BLaER1 treated with 17β-estradiol and CSF1 and Interleukin-3, amounts not matched to agents 10 nM and 100 nM (cell line): ENCODE results near the gene BCL11A.

Experiments
- H3K27ac ChIP-seq, 11 experiments: shearing (Covaris generic); formaldehyde crosslinking; 2 replicates each; pipeline ENCODE4 v1.8.1; 2022
- H3K27me3 ChIP-seq, 11 experiments: shearing (Covaris generic); formaldehyde crosslinking; 2 replicates each; pipeline ENCODE4 v1.8.1; 2022
- H3K36me3 ChIP-seq, 11 experiments: shearing (Covaris generic); formaldehyde crosslinking; 2 replicates each; pipeline ENCODE4 v1.8.1; 2022
- H3K4me1 ChIP-seq, 10 experiments: shearing (Covaris generic); formaldehyde crosslinking; 2 replicates each; pipeline ENCODE4 v1.8.1; 2022
- H3K4me2 ChIP-seq, 11 experiments: shearing (Covaris generic); formaldehyde crosslinking; 2 replicates each; pipeline ENCODE4 v1.8.1; 2022
- H3K4me3 ChIP-seq, 10 experiments: shearing (Covaris generic); formaldehyde crosslinking; 2 replicates each; pipeline ENCODE4 v1.8.1; 2022
- H3K9ac ChIP-seq, 11 experiments: shearing (Covaris generic); formaldehyde crosslinking; 2 replicates each; pipeline ENCODE4 v1.8.1; 2022
- H3K9me3 ChIP-seq, 11 experiments: shearing (Covaris generic); formaldehyde crosslinking; replicated peaks in 1 of 11; 2 replicates each; pipeline ENCODE4 v1.8.1; 2022
- H4K20me1 ChIP-seq, 11 experiments: shearing (Covaris generic); formaldehyde crosslinking; 2 replicates each; pipeline ENCODE4 v1.8.1; 2022
- Cebpa-rat ChIP-seq, 11 experiments: shearing (Covaris generic); IDR thresholded peaks; 2 replicates each; pipeline ENCODE4 v1.8.1; 2022

The BCL11A gene

GRCh38 chr2:60446413-60447267 is 106.8 kb downstream of the BCL11A start:
- Histone ChIP-seq H3K27me3 (no peaks in the 10 kb centered on the region), H3K4me3 (no peak overlapping the region), H3K9me3 (no peaks in the 10 kb centered on the region), H3K27ac (peak overlapping the region in 2 of 11 experiments; percentile 17 to 40; a peak in 3 of 22 replicates), H3K4me1 (peaks cover 4 to 35% (median 14%) of the 10 kb centered on the region in 10 experiments; a peak in 18 of 20 replicates), H4K20me1 (no peaks in the 10 kb centered on the region), H3K36me3 (peaks cover 0 to under 1% (median 0%) of the 10 kb centered on the region in 11 experiments; a peak in 1 of 22 replicates), H3K4me2 (peak overlapping the region in 8 of 11 experiments; percentile 8 to 60 (median 34); a peak in 12 of 22 replicates), H3K9ac (no peak overlapping the region)
- TF ChIP-seq Cebpa-rat (IDR thresholded peaks at IDR 0.05): no peak

- H3K9ac ChIP-seq: no peak overlapping the region
- H3K4me2 ChIP-seq: peak overlapping the region in 8 of 11 experiments; percentile 8 to 60 (median 34); a peak in 10 of 22 replicates
- peaks cover 4 to 38% (median 14%) of the 10 kb centered on the region in 10 experiments; a peak in 19 of 20 replicates for H3K4me1 ChIP-seq
- H3K27ac ChIP-seq: peak overlapping the region in 1 of 11 experiments; percentile 17; a peak in 1 of 22 replicates
- no peaks in the 10 kb centered on the region for H3K9me3 ChIP-seq
- no peaks in the 10 kb centered on the region for H3K36me3 ChIP-seq
- no peaks in the 10 kb centered on the region for H4K20me1 ChIP-seq
- TF ChIP-seq Cebpa-rat (IDR thresholded peaks at IDR 0.05): no peak
- no peak overlapping the region for H3K4me3 ChIP-seq
- H3K27me3 ChIP-seq: no peaks in the 10 kb centered on the region
Measured at GRCh38 chr2:60445684-60446179, 107.7 kb downstream of the BCL11A start.

DNA sequence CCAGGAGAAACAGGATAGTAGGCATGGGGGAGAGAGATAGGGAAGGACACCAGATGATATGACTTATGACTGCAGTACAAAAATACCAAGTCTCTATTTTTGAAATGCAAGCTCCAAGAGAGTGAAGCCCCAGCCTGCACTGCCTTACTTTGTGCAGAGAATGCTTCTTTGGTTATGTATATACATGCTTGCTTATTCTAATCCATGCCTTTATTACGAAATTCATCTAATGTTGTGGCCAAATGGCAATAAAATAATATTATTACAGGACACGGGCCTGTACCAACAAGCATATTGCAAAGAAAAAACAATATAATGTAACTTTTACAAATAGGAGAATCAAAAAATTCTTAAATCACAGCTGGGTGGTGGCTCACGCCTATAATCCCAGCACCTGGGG is 110.8 kb downstream of the BCL11A start:
- TF ChIP-seq Cebpa-rat (IDR thresholded peaks at IDR 0.05): no peak
- Histone ChIP-seq H3K36me3 (no peaks in the 10 kb centered on the region), H3K9ac (no peak overlapping the region), H4K20me1 (no peaks in the 10 kb centered on the region), H3K4me1 (peaks cover 32 to 58% (median 45%) of the 10 kb centered on the region in 10 experiments), H3K27me3 (no peaks in the 10 kb centered on the region), H3K4me2 (no peak overlapping the region), H3K4me3 (no peak overlapping the region), H3K9me3 (no peaks in the 10 kb centered on the region), H3K27ac (no peak overlapping the region)

DNA sequence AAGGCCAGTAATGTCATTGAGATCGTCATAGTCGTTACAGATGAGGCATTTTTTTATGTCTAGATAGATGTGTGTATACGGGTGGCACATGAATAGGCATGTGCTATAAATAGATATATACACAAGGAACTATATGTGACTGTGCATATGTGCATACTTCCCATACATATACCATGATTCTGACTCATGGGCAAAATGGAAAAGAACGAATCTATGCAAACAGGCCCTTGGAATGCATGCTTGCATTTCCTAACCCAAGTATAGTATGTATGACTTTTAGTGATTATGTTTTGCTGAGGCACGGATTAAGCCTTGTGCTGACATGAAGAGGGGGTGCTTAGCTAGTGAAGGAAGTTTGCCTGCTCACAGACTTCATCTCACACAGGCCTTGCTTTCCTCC is 111.7 kb downstream of the BCL11A start:
- no peak overlapping the region for H3K27ac ChIP-seq
- H3K4me3 ChIP-seq: no peak overlapping the region
- no peak overlapping the region; a peak in 1 of 22 replicates for H3K4me2 ChIP-seq
- peaks cover 38 to 61% (median 51%) of the 10 kb centered on the region in 10 experiments for H3K4me1 ChIP-seq
- no peaks in the 10 kb centered on the region for H3K27me3 ChIP-seq
- no peak for TF ChIP-seq Cebpa-rat (IDR thresholded peaks at IDR 0.05)
- H3K9me3 ChIP-seq: no peaks in the 10 kb centered on the region
- no peaks in the 10 kb centered on the region for H4K20me1 ChIP-seq
- no peak overlapping the region for H3K9ac ChIP-seq
- H3K36me3 ChIP-seq: no peaks in the 10 kb centered on the region

DNA sequence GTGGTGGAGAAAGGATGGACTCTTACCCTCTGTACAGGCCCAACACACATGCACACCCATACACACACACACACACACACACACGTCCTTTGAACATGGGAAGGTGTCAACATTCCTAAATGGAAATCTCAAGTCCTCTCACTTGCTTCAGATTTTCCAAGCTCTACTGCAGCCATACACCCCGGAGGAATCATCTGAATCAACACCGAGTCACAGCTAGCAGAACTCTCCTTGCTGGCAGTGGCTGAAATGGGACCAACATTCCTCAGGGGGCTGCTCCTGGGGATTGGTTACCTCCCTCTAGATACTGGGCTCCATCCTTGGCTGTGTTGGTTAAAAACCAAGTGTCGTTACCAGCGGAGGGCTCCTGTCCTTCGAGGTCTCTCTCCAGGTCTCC is 112.7 kb downstream of the BCL11A start:
- Histone ChIP-seq H3K27ac (no peak overlapping the region), H3K4me1 (peaks cover 34 to 51% (median 41%) of the 10 kb centered on the region in 10 experiments), H3K4me2 (peak overlapping the region in 6 of 11 experiments; percentile 61 to 83 (median 69); a peak in 7 of 22 replicates), H3K27me3 (no peaks in the 10 kb centered on the region), H3K9ac (no peak overlapping the region), H4K20me1 (no peaks in the 10 kb centered on the region), H3K9me3 (no peaks in the 10 kb centered on the region), H3K36me3 (no peaks in the 10 kb centered on the region), H3K4me3 (no peak overlapping the region)
- no peak for TF ChIP-seq Cebpa-rat (IDR thresholded peaks at IDR 0.05)

DNA sequence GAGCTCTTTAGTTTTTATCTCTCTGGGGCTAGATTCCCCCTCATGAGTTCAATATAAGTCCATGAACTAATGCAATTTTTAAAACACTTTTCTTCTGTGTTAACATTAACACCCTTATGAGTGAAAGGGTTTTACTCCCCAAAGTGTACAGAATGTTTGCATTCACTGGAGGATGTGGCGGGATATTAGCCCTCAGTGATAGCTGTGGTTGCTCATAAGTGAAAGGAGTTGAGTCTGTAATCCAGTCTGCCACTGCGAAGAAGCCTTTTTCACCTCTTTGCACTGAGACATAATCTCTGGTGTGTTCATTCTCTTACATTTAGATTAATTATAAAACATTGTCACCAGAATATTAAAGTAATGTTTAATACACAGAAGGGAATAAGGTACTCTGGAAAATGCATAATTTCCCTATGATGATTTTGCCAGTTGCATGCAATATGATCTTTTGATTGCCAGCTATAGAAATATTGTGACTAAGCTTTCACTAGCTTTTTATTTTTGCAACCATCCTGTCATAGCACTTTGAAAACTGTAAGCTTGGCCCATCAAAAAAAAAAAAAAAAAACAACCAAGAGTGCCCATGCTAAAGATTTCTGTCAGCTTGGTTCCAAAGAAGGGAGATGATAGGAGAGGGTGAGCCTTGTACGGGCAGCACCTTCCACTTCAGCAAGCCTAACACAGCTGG is 113.2 kb downstream of the BCL11A start:
- H3K4me3 ChIP-seq: no peak overlapping the region
- H3K4me1 ChIP-seq: peaks cover 33 to 53% (median 41%) of the 10 kb centered on the region in 10 experiments
- TF ChIP-seq Cebpa-rat (IDR thresholded peaks at IDR 0.05): no peak
- H3K4me2 ChIP-seq: peak overlapping the region; percentile 46 to 83 (median 67); a peak in 21 of 22 replicates
- H4K20me1 ChIP-seq: no peaks in the 10 kb centered on the region
- H3K36me3 ChIP-seq: no peaks in the 10 kb centered on the region
- no peaks in the 10 kb centered on the region for H3K9me3 ChIP-seq
- H3K9ac ChIP-seq: peak overlapping the region in 3 of 11 experiments; percentile 43 to 67 (median 63); a peak in 5 of 22 replicates
- H3K27me3 ChIP-seq: no peaks in the 10 kb centered on the region
- H3K27ac ChIP-seq: peak overlapping the region in 8 of 11 experiments; percentile 62 to 84 (median 70); a peak in 14 of 22 replicates

DNA sequence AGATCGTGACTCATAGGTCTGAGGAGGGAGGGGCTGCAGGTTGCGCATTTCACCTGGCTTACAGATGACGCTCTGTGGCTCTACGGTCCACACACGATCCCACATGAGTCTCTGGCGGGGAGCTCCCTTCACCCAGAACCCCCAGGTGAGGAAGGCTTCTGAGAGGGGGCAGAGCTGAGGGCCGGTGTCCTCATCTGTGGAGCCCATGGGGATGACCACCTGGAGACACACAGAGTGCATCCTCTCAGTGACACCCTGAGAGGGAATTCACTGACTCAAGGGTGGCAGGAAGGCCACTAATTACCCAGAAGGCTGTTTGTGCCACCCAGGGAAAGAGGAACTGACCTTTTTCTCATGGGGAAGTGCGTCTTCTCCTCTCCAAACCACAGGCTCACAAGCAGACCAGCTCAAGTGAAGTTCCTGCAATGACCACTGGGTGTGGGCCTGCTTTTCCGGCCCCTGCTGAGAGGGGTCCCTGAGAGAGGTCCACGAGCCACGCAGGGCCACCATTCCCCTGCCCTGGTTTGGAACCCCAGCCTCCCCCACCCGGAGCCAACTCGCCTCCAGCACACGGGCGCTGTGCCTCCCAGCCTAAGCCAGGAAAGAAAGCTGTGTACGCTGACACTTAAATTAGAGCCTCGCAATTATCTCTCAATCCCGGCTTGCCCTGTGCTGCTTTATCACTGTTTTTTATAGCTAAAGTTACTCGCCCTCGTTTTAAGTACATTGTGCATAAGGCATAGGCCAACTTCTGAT is 114.1 kb downstream of the BCL11A start:
- peak overlapping the region; percentile 55 to 83 (median 67) for H3K4me2 ChIP-seq
- no peaks in the 10 kb centered on the region for H3K27me3 ChIP-seq
- H3K4me1 ChIP-seq: peaks cover 33 to 55% (median 41%) of the 10 kb centered on the region in 10 experiments
- TF ChIP-seq Cebpa-rat (IDR thresholded peaks at IDR 0.05): no peak
- no peaks in the 10 kb centered on the region for H3K36me3 ChIP-seq
- H3K4me3 ChIP-seq: peak overlapping the region in 1 of 10 experiments; percentile 30; a peak in 2 of 20 replicates
- no peaks in the 10 kb centered on the region for H3K9me3 ChIP-seq
- peak overlapping the region; percentile 14 to 84 (median 63); a peak in 19 of 22 replicates for H3K27ac ChIP-seq
- H3K9ac ChIP-seq: peak overlapping the region in 9 of 11 experiments; percentile 32 to 67 (median 48); a peak in 12 of 22 replicates
- no peaks in the 10 kb centered on the region for H4K20me1 ChIP-seq

DNA sequence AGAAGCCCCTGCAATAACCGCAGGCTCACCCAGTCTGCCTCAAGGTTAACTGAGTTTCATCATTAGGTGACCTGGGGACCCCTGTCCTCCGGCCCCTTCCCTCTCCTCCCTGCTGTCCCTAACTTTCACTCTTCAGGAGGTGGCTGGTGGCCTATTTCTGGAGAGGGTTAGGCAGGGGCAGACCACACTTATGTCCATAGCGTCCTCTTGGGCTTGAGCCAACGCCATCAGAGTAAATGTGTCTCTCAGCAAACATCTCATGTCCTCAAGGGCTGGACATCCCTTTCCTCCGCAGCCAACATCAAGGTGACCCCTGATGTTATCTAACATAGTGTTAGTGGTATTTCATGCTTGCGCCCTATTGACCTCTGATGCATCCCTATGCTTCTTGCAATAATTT is 114.8 kb downstream of the BCL11A start:
- Histone ChIP-seq H3K4me1 (peaks cover 33 to 55% (median 41%) of the 10 kb centered on the region in 10 experiments), H3K27ac (peak overlapping the region in 9 of 11 experiments; percentile 6 to 84 (median 53); a peak in 12 of 22 replicates), H4K20me1 (no peaks in the 10 kb centered on the region), H3K27me3 (no peaks in the 10 kb centered on the region), H3K9me3 (no peaks in the 10 kb centered on the region), H3K9ac (no peak overlapping the region; a peak in 1 of 22 replicates), H3K4me2 (peak overlapping the region; percentile 55 to 83 (median 67)), H3K4me3 (no peak overlapping the region), H3K36me3 (no peaks in the 10 kb centered on the region)
- TF ChIP-seq Cebpa-rat (IDR thresholded peaks at IDR 0.05): no peak
